ENCODE results near the gene SNAPC2.

- no peak for TF ChIP-seq CTCF (IDR thresholded peaks at IDR 0.05)
- TF ChIP-seq POLR2A (IDR thresholded peaks at IDR 0.05), result no peak
- peak in 1 of 2 donors; percentile 6 for TF ChIP-seq POLR2AphosphoS5 (IDR thresholded peaks at IDR 0.05; ENCODE audit: insufficient read depth in 1 of 2, low read depth in 1 of 2)
These were observed 19.2 kb upstream of the SNAPC2 start for GRCh38 chr19:7900931-7901330.
